Activated CD8-positive, alpha-beta memory T cell treated with anti-CD3 and anti-CD28 coated beads, Interleukin-2, amount 50 U/mL, for 4 hours (primary cell): Measurements from ENCODE around the gene RRP12.
"Not testable (repeated sequence)": the region's sequence is repeated elsewhere in the genome, so short reads cannot be mapped to it uniquely, and the experiment has no call there.

Experiments used
- DNase-seq: peaks from one replicate; pipeline ENCODE4 v3.0.0-alpha.2; 2020

The RRP12 gene

DNA sequence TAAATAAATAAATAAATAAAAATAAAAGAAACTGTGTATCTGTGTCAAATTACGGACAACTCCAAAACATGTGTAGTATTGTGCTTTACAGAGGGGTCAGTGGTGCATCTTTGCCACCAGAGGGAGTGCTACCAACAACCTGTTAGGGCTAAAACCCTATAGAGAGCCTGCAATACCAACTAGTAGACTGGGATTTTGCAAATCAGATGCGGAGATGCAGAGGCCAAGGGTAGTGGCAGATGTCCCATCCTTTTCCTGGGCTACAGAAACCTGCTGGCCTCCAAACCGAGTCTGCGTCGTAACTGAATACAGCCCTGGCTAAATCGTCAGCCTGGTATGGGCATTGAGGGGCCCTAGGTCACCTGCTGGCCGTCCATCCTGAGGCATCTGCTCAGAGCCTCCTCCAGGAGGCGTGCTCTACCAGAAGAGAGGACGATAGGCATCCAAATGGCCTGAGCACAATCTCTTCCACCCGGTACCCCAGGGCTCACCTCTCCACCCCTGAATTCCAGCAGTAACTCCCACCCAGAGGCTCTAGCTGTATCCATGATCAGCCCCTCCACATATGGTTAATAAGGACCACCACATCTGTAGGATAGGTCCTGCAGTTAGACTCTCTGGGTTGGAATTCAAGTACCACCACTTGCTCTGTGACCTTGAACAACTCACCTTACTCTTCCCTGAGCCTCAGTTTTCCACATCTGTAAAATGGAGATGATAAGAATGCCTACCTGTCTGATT lies 6.2 kb upstream of the RRP12 start:
- peak; percentile 54 for DNase-seq

DNA sequence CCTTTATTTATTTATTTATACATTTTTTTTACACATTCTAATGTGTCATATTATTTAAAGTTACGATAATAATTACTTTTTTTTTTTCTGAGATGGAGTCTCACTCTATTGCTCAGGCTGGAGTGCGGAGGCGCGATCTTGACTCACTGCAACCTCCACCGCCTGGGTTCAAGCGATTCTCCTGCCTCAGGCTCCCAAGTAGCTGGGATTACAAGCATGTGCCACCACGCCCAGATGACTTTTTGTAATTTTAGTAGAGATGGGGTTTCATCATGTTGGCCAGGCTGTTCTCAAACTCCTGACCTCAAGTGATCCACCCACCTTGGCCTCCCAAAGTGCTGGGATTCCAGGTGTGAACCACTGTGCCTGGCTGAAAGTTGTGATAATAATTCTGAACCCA lies 5.3 kb upstream of the RRP12 start:
- not testable (repeated sequence) for DNase-seq

DNA sequence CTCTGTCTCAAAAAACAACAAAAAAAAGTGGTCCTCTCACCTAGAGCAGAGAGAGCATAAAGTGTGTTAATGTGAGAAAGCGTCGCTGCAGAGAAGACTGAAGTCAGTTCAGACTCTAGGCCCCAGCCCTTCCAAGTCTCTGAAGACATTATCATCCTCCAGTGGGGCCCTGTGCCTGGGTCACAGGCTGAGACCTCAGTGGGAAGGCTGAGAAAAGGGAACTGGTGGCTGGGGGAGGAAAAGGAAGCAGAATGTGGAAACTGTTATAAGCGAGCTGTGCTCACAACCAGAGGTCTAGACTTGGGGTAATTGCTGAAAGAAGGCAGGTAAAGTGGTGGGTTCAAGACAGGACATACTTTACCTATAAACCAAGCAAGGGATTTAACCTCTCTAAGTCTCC lies 4.9 kb upstream of the RRP12 start:
- no peak for DNase-seq

DNA sequence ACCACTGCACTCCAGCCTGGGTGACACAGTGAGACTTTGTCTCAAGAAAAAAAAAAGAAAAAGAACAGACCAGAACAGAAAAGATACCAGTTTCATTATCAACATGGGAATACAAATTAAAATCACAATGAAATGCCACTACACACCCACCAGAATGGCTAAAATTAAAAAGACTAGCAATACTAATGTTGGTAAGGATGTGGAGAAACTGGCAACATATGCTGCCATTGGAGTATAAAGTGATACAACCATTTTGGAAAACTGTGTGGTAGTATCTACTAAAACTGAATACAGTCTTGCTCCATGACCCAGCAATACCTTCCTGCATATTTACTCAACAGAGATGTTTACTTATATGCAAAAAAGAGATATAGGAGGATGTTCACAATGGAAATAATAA lies 2.9 kb upstream of the RRP12 start:
- DNase-seq = no peak

DNA sequence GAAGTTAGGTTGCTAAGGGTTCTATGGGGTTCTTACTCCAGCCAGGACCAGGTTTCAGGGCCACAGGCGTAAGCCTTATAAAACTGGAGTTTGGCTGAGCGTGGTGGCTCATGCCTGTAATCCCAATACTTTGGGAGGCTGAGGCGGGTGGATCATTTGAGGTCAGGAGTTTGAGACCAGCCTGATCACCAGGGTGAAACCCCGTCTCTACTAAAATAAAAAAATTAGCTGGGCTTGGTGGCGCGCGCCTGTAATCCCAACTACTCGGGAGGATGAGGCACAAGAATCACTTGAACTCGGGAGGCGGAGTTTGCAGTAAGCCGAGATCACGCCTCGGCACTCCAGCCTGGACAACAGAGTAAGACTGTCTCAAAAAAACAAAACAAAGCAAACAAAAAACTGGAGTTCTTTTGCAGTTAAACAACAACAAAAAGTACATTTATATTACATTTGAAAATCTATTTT lies 347 bp upstream of the RRP12 start:
- no peak for DNase-seq

DNA sequence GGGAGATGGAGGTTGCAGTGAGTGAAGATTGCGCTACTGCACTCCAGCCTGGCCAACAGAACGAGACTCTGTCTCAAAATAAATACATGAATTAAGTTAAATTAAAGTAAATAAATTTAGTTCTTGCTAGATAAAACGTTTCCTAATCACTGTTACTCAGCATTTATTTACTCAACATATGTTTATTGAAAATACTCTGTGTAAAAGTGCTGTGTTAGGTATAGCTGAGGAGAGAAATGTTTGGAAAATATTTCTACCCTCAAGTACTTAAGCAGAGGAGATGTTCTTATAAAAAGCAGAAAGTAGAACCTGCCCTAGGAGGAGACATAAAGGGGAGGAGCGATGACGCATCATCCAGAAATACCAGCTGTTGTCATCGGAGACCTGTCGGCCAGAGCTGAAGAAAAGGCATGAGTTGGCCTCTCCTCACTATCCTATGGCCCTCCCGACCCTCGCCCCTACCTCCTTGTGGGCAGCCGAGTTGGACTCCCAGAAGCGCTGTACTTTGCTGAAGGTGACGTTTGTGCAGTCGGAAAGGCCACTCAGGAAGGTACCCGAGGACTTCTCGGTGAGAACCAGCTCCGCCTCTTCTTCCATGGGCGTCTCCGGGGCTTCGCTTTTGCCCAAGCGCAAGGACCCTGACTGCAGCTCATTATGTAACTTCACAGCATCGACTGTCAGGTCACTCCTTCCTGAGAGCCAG lies 1.1 kb downstream of the RRP12 start:
- DNase-seq = peak; percentile 51

DNA sequence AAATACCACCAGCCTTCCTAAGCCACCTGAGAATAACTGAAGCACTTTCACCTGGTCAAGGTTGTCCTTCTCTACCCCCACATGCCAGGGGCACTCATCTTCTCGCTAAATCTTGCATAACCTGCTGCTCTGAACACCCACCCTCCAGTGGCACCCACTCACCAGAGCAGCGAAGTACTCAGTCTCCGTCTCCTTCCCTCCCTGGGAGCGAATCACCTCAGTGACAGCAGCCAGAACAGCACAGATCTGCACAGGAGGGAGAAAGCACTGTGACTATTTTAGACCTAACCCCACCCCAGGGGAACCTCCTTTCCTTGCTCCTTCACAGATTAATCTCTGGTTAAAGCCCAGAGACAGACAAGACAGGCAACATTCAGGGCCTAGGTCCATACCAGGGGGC lies 5.1 kb downstream of the RRP12 start:
- DNase-seq = no peak

DNA sequence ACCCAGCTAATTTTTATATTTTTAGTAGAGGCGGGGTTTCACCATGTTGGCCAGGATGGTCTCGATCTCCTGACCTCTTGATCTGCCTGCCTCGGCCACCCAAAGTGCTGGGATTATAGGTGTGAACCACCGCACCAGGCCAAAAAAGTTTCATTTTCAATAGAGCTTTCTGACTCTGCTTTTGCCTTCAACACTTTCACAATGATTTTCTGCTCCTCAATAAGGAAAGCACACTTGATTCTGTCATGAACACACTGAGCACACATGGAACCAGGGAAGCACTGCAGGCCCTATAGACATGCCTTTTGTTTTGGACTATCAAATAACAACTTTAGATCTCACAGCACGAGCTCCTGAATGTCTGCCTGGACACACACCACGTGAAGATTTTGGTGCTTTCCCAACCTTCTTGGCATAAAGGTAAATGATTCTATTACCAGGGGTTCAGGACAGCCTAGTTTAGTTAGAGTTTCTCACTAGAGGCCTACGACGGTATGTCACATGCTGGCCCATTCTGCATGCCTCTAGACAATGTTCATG lies 8.0 kb downstream of the RRP12 start:
- DNase-seq = no peak

DNA sequence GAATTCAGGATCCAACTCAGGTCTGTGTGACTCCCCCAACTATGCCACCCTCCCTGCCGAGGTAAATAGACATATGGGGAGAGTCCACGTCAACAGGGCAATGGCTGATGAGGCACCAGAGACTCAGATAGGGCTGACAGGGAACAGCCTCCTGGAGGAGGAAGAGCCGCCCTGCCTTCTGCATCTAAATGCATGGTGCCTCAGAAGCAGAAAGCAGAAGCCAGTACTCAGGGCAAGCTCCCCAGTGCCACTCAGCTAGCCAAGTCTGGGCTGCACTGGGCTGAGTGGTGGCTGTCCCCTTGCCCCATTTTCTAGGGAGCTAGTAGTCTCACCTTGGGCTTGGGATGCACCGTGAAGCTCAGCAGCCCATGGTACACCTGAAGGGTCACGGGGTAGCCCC lies 11.0 kb downstream of the RRP12 start:
- DNase-seq = no peak

DNA sequence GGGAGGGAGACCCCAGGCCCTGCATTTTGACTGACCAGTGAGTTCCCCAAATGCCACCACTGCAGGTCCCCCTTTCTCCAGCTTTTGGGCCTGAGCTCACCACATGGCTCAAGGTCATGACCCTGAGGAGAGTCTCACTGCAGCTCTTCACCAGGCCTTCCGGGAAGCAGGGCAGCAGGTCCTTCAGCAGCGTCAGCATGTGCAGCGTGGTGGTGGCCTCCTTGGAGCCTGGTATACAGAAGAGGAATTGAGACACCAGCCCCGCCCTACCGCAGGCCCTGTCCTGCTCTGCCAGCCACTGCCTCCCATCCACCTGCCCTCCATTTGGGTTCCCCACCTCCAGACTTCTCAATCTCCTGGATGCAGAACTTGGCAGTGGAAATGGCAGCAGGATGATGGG lies 13.0 kb downstream of the RRP12 start:
- no peak for DNase-seq

DNA sequence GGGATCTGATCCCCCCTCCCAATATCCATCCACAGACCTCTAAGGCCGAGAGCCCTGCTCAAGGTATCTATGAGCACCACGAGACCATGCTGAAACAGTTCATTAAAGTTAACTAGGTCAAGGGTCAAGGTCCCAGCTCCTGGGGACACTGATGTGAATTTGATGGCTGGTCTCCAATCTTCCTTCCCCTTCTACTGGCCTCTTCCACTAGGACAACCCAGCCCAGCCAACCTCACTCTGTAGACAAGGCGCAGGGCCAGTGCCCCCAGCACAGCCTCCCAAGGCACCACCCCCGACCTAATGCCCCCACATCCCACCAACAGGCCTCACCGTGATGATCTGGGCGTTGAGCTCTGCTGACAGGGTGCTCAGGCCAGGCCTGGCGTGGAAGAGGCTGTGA lies 15.6 kb downstream of the RRP12 start:
- no peak for DNase-seq

DNA sequence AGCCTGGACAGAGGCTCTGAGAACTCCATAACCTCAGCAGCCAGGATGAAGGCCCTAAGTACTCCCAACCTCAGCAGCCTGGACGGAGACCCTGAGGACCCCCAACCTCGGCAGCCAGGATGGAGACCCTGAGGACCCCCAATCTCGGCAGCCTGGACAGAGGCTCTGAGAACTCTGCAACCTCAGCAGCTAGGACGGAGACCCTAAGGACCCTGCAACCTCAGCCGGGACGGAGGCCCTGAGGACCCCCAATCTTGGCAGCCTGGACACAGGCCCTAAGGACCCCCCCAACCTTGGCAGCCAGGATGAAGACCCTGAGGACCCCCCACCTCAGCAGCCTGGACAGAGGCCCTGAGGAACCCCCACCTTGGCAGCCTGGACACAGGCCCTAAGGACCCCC lies 16.5 kb downstream of the RRP12 start:
- DNase-seq = no peak

DNA sequence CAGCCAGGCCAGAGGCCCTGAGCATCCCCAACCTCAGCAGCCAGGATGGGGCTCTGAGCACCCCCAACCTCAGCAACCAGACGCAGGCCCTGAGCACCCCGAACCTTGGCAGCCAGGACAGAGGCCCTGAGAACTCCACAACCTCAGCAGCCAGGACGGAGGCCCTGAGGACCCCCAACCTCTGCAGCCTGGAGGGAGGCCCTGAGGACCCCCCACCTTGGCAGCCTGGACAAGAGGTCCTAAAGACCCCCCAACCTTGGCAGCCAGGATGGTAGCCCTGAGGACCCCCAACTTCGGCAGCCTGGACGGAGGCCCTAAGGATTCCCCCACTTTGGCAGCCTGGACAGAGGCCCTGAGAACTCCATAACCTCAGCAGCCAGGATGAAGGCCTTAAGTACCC lies 17.0 kb downstream of the RRP12 start:
- DNase-seq = no peak

DNA sequence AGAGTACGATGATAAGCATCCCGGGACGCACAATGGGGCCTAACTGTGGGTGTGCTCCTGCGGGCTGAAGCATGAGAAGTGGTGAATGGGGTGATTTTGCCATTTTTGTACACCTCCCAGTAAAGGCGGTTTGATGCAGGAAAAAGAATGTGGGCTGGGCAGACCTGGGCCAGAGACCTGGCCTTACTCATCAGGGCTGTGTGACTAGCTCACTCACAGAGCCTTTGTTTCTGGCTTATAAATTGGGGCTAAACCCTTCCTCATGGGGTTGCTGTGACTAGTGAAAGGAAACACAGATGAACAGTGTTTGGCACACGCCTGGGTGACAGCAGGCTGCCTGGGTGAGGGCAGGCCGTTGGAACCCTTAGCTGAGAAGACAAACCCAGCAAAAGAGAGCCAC lies 18.0 kb downstream of the RRP12 start:
- DNase-seq = no peak

DNA sequence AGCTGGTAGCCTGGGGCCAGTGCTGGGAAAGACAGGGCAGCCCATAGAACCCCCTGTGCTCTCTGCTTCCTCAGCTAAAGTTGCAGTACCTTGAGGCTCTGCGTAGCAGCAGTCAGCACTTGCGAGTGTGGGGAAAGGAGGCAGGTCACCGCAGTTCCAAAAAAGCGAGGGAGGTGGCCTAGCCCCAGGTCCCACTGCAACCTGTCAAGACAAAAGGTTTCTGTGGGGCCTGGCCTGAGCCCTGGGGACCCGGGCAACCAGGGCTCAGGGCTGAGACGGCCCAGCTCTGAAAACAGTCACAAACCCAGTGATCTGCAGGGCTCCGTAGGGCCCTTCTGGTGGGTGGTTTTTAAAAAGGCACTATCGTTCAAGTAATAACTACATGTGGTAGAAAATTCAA lies 19.5 kb downstream of the RRP12 start:
- no peak for DNase-seq

DNA sequence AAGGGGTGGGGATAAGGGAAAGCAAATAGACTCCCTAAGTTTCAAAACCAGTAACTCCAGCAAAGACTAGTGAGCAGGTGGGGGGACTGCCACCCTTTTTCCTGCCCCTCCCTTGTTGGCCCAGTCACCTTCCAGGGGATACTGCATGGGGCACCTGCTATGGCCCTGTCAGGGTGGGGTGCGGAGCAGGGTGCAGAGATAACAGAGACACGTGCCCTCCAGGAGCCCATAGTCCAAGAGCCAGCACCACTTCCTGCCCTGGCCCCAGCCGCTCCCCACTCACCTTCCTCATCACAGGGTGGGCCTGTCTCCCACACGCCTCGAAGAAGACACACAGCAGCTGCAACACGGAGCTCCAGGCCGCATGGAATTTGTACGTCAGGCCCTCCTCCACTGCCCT lies 20.6 kb downstream of the RRP12 start:
- DNase-seq = no peak

DNA sequence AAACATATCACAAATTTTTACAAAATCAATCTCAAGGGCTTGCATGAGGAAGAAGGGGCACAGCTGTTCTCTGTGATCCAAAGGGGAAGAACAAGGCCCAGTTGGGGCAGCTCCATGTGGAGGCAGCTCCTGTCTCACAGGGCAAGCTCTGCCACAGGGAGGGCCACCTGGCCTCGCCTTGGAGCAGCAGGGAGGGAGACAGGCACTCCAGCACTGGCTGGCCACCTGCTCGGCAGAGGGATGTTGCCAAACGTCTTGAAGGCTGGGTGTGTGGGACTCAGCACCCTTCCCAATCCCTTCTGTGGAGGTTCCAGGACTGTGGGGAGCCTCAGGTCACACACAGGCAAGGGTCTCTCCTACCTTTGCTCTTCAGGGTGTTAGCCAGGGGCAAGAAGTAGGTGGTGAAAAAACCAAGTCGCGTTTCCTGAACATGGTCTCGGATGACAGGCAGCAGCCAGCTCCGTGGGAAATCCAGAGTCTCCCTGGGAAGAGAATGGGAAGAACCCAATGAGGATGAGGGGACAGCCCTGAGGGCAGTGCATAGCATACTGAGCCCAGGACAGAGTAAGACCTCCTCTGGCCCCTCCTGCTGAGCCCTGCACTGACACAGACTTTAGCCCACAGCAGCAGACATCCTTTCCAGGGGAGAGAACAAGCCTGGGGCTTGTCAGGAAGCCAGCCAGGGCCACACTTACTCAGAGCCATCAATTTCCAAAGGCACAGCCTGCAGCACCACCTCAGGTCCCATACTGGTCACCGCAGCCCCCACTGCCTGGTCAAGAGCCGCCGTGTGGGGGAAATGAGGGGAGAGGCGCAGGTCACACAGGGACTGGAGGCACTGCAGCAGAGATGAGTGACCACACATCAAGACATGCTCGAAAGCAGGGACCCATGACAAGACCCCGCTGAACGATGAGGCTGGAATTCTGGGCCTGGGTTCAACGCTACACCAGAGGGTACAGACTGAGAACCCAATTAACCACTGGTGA lies 21.9 kb downstream of the RRP12 start:
- no peak for DNase-seq

DNA sequence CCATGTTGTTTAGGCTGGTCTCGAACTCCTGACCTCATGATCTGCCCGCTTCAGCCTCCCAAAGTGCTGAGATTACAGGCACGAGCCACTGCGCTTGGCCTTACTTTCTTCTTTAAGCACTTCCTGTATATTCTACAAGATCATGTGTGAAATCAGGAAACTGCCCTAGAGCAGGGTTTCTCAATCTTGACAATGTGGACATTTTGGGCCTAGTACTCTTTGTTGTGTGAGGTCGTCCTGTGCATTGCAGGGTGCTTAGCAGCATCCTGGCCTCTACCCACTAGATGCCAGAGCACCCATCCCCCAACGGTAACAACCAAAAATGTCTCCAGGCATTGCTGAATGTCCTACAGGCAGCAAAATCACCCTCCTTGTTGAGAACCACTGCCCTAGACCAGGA lies 24.7 kb downstream of the RRP12 start:
- no peak for DNase-seq

DNA sequence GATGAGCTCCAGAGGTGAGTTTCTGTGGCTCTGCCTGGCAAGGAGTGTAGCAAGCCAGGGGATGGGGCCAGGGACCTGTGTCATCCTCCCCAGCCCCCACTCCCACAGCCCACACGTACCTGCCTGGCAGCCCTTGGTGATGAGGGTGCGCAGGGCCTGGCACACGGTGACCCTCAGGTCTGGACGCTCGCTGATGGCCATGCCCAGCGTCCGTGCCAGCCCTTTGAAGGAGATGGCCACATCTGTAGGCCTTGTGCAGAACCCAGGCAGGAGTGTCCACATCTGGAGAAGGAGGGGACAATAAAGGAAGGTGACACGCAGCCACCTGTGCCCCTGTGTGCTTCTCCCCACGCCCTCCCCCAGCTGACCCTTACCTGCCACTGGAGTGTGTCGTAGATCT lies 27.7 kb downstream of the RRP12 start:
- no peak for DNase-seq

DNA sequence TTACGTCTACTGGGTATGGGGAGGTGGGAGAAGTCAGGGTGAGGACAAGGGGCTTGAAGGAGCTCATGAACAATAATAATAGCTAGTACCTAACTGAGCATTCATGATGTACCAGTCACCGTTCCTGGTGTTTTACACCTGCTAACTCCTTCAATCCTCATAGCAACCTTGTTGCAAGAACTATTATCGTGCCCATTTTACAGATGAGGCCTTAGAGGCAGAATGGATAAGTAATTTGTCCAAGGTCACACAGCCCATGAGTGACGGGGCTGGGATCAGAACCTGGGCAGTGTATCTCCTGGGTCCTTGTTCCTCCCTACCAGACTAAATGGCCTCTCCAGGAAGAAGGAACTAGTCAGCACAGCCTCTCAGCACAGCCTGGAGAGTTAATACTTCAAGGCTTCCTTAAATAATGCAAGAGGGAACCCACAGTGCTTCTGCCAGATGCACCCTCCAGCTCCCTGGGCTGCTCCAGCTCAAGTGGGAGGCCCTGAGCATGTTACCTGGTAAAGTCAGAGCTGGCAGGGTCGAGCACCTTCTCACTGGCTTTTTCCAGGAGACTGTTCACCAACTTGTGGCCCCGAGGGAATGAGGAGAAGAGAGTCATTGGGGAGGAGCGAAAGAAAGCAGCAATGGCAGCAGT lies 28.8 kb downstream of the RRP12 start:
- no peak for DNase-seq

DNA sequence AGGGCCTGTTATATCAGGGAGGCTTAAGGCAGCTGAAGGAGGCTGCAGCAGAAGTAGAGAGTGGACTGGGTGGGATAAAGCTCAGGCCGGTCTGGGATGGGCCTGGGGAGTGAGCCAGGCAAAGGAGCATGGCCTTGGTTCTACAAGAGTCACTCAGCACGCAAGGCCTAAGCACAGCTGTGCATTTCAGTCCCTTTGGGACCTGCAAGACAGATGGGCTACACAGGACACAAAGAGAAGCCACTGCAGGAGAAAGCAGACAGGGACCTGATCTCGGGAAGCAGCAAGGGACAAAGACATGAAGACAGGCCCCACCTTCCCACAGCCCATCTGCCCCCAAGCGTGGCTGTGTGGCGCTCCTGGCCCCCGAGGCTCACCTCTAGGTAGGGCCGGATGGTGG lies 29.4 kb downstream of the RRP12 start:
- no peak for DNase-seq

DNA sequence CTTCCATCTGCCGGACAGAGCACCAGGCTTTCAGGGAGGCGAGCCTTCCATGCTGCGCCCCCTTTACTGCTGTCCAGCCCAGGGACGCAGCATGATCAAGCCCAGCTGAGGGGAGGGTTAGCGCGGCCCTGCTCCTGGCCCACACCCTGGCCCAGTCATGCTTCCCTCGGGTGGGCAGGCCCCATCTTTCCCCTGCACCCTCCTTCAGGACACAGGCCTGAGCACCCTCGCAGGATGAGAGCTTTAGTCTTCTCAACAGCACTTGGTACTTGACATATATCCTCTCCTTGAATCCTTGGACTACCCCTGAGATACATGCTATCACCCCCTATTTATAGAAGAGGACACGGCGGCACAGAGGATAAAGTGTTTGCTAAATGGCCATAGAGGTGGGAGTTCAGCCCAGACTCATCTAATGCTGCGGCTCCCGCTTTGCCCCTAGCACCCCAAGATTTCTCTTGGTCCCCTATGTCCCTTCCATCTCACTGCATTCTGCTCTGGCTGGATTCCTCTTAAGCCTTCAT lies 34.0 kb downstream of the RRP12 start:
- no peak for DNase-seq
